Measurements from ENCODE around the gene UBR3.

DNA sequence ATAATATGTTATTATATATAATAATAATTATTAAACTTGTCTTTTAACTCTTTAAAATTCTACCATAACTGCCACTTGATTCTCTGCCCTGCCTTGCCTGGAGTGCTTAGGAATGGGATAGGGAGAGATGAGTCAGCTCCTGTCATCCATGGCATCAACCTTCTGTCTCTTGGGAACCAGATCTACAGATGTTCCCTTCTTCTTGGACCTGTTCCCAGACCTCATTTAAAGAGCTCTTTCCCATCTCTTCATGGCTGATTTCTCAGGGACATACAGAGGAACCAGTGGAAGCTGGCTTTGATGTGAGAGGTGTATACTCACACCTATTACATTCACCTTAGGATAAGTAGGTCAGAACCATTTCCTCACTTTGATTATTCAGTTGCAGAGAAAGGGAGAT lies 195.4 kb downstream of the UBR3 start:
- TF ChIP-seq, protein P1, sequence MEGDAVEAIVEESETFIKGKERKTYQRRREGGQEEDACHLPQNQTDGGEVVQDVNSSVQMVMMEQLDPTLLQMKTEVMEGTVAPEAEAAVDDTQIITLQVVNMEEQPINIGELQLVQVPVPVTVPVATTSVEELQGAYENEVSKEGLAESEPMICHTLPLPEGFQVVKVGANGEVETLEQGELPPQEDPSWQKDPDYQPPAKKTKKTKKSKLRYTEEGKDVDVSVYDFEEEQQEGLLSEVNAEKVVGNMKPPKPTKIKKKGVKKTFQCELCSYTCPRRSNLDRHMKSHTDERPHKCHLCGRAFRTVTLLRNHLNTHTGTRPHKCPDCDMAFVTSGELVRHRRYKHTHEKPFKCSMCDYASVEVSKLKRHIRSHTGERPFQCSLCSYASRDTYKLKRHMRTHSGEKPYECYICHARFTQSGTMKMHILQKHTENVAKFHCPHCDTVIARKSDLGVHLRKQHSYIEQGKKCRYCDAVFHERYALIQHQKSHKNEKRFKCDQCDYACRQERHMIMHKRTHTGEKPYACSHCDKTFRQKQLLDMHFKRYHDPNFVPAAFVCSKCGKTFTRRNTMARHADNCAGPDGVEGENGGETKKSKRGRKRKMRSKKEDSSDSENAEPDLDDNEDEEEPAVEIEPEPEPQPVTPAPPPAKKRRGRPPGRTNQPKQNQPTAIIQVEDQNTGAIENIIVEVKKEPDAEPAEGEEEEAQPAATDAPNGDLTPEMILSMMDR (conservative IDR thresholded peaks at IDR 0.05; ENCODE audit: low read length) = no peak
- TF ChIP-seq EZH2phosphoT487 (IDR thresholded peaks at IDR 0.05; ENCODE audit: borderline replicate concordance, low read depth, low read length) = no peak

Measured in OCI-LY7 (cell line).